Transverse colon (tissue), 4 donors: Measurements from ENCODE around the gene MYLK. TPM values are rescaled to one million over a fixed set of nuclear protein-coding genes. Genes with fewer than 3 reads are reported as not detected.

Experiments
- DNase-seq: peaks from one replicate; pipeline ENCODE4 v3.0.0-alpha.2; 2019
- H3K27ac ChIP-seq, 4 donors: fragments of 200-600 bp; sonication (generic); 2 replicates each; pipeline ENCODE4 v1.5.1; 2016 to 2018; ENCODE audit warnings: inconsistent platforms in 4 of 4
- H3K27me3 ChIP-seq: fragments of 200-600 bp; sonication (generic); 2 replicates; pipeline ENCODE4 v1.5.1; 2017; ENCODE audit warnings: inconsistent platforms
- H3K36me3 ChIP-seq, 4 donors: fragments of 200-600 bp; sonication (generic); 2 replicates each; pipeline ENCODE4 v1.5.1; 2017 to 2019; ENCODE audit warnings: inconsistent platforms in 4 of 4
- H3K4me1 ChIP-seq, 4 donors: fragments of 200-600 bp; sonication (generic); 2 replicates each; pipeline ENCODE4 v1.5.1; 2017 to 2020; ENCODE audit warnings: inconsistent platforms in 4 of 4
- H3K4me3 ChIP-seq, 4 donors: fragments of 200-600 bp; sonication (generic); 1 replicate in 1 of 4; 2 replicates in 3 of 4; pipeline versions ENCODE4 v1.5.1 to v1.6.1; 2017 to 2019; ENCODE audit warnings: inconsistent platforms in 4 of 4
- H3K9me3 ChIP-seq, 2 donors: fragments of 200-600 bp; sonication (generic); 2 replicates each; pipeline ENCODE4 v1.5.1; 2017 to 2019; ENCODE audit warnings: inconsistent platforms in 2 of 2
- CTCF ChIP-seq, 5 experiments: fragments of 200-600 bp in 3 of 5; fragments of 450-650 bp in 2 of 5; sonication (generic) in 3 of 5; IDR thresholded peaks; 1 replicate in 2 of 5; 2 replicates in 3 of 5; pipeline ENCODE4 v1.5.1; 2016 to 2017; ENCODE audit warnings: antibody characterized with exemption in 5 of 5, inconsistent platforms in 3 of 5, mild to moderate bottlenecking in 2 of 5, moderate library complexity in 1 of 5
- EP300 ChIP-seq: sonication (generic); formaldehyde crosslinking; IDR thresholded peaks from one replicate; pipeline ENCODE4 v1.6.1; 2017; ENCODE audit warnings: antibody characterized with exemption, low read depth
- POLR2A ChIP-seq: fragments of 450-650 bp; IDR thresholded peaks from one replicate; pipeline ENCODE4 v1.6.1; 2016; ENCODE audit warnings: antibody characterized with exemption, mild to moderate bottlenecking, moderate library complexity
- POLR2AphosphoS5 ChIP-seq, 3 donors: sonication (generic); formaldehyde crosslinking; IDR thresholded peaks; one replicate each; pipeline ENCODE4 v1.6.1; 2016; ENCODE audit warnings: antibody characterized with exemption in 3 of 3
- WGBS, 2 donors: methylation state at CpG; one replicate each; pipeline ENCODE4 v1.1.5; 2018; ENCODE audit warnings: low coverage in 1 of 2; 5-methylcytosine and 5-hydroxymethylcytosine counted together
- in situ Hi-C, 4 donors: fragments of 200-750 bp; cut with MboI; loops; one replicate each; pipeline versions ENCODE4 v1.15.0 to v1.15.1; 2017; ENCODE audit warnings: low sequenced_read_pairs in 3 of 4, low pct_ligation_motif_present in 1 of 4, low pct_unique_long_range_greater_than_20kb in 1 of 4
- intact Hi-C: fragments of 100-400 bp; cut with DNase I; formaldehyde crosslinking; loops from one replicate; pipeline ENCODE4 v1.15.1; 2023; ENCODE audit warnings: low total_unique reads
- total RNA-seq, 4 donors: library from RNA; depleted of rRNA; stranded (reverse); fragments of >200 nt; gene quantifications; one replicate each; pipeline ENCODE4 v1.1.0, GENCODE V29; 2016

The MYLK gene
- total RNA-seq, 4 donors from 2014 or later: 230 to 527 (median 349) TPM

- intact Hi-C loops (no loop called here), in situ Hi-C loops (no loop called here)
- H3K36me3 ChIP-seq: no peaks in the 10 kb centered on the region
- TF ChIP-seq POLR2A (no peak), CTCF (IDR thresholded peaks at IDR 0.05) (no peak), EP300 (no peak), POLR2AphosphoS5 (IDR thresholded peaks at IDR 0.05) (no peak)
- H3K27ac ChIP-seq: no peak overlapping the region
- no peak for DNase-seq
- H3K4me3 ChIP-seq: no peak overlapping the region
- 66 to 67% methylated on average over 1 to 2 of the region's 2 CpGs for WGBS, 2 donors
- H3K27me3 ChIP-seq: no peaks in the 10 kb centered on the region
- H3K9me3 ChIP-seq: no peaks in the 10 kb centered on the region
- peaks cover 0 to 22% (median 5%) of the 10 kb centered on the region in 4 donors for H3K4me1 ChIP-seq
Observed at GRCh38 chr3:123762805-123763204, 121.3 kb downstream of the MYLK start.

- H3K9me3 ChIP-seq: no peaks in the 10 kb centered on the region
- no peak overlapping the region for H3K27ac ChIP-seq
- H3K36me3 ChIP-seq: no peaks in the 10 kb centered on the region
- no peaks in the 10 kb centered on the region for H3K27me3 ChIP-seq
- in situ Hi-C loops (no loop called here), intact Hi-C loops (no loop called here)
- TF ChIP-seq POLR2A (no peak), POLR2AphosphoS5 (IDR thresholded peaks at IDR 0.05) (no peak), EP300 (no peak), CTCF (IDR thresholded peaks at IDR 0.05) (no peak)
- 88 to 100% methylated on average over 1 of the region's 1 CpG for WGBS, 2 donors
- peaks cover 0 to 30% (median 13%) of the 10 kb centered on the region in 4 donors for H3K4me1 ChIP-seq
- DNase-seq: no peak
- H3K4me3 ChIP-seq: no peak overlapping the region
Observed at GRCh38 chr3:123760817-123761216, 123.3 kb downstream of the MYLK start.

GRCh38 chr3:123759871-123760270 is 124.3 kb downstream of the MYLK start:
- Histone ChIP-seq H3K27ac (no peak overlapping the region), H3K9me3 (no peaks in the 10 kb centered on the region), H3K4me1 (peaks cover 0 to 38% (median 18%) of the 10 kb centered on the region in 4 donors), H3K27me3 (no peaks in the 10 kb centered on the region), H3K4me3 (no peak overlapping the region), H3K36me3 (no peaks in the 10 kb centered on the region)
- in situ Hi-C loops: no loop called here
- intact Hi-C loops: no loop called here
- no peak for TF ChIP-seq POLR2A
- TF ChIP-seq EP300: no peak
- no peak for DNase-seq
- 98% methylated on average over 4 of the region's 4 CpGs; no CpG with 5 or more reads in 1 of the 2 donors for WGBS, 2 donors

GRCh38 chr3:123759311-123759710 is 124.8 kb downstream of the MYLK start:
- Histone ChIP-seq H3K4me1 (peaks cover 0 to 44% (median 21%) of the 10 kb centered on the region in 4 donors), H3K27ac (no peak overlapping the region), H3K36me3 (no peaks in the 10 kb centered on the region), H3K9me3 (no peaks in the 10 kb centered on the region), H3K27me3 (no peaks in the 10 kb centered on the region), H3K4me3 (no peak overlapping the region)
- in situ Hi-C loops: no loop called here
- TF ChIP-seq EP300 (no peak), POLR2A (no peak)
- no peak for DNase-seq
- WGBS, 2 donors: 30 to 59% methylated on average over 2 to 3 of the region's 3 CpGs
- intact Hi-C loops: no loop called here

- in situ Hi-C loops: no loop called here
- intact Hi-C loops: no loop called here
- H3K4me1 ChIP-seq: peaks cover 0 to 49% (median 21%) of the 10 kb centered on the region in 4 donors
Observed at GRCh38 chr3:123758081-123758564, 126.0 kb downstream of the MYLK start.

More at GRCh38 chr3:123758081-123758564, 126.0 kb downstream of the MYLK start:
- Histone ChIP-seq H3K9me3 (no peaks in the 10 kb centered on the region), H3K27ac (no peak overlapping the region), H3K36me3 (no peaks in the 10 kb centered on the region), H3K27me3 (no peaks in the 10 kb centered on the region), H3K4me3 (no peak overlapping the region)
- WGBS, 2 donors: 17 to 39% methylated on average over 2 of the region's 2 CpGs
- TF ChIP-seq POLR2AphosphoS5 (IDR thresholded peaks at IDR 0.05) (no peak), CTCF (IDR thresholded peaks at IDR 0.05) (no peak), POLR2A (no peak)
- DNase-seq: no peak
